ENCODE measurements around the gene MZB1.

DNA sequence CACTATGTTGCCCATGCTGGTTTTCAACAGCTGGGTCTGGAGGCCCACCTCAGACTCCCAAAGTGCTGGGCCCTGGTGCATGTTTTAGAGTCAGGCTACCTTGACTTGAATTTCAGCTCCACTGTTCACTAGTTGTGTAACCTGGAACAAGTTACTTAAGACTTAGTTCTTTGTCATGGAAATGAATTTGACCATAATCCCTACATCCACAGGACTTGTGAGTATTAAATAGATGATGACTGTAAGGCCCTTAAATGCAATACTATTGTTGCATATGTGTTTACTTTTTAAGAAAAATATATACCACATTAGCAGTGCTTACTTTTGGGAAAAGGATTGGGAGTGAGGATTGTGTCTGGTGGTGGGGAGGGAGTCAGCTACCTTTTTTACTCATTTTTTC lies 31.6 kb downstream of the MZB1 start:
- TF ChIP-seq POLR2A (IDR thresholded peaks at IDR 0.05; ENCODE audit: low read depth, low read length) (no peak), POLR2AphosphoS5 (IDR thresholded peaks at IDR 0.05; ENCODE audit: low read depth, low read length) (no peak)

All from GM12892 (cell line).